ENCODE results near the gene SND1.

The SND1 gene

DNA sequence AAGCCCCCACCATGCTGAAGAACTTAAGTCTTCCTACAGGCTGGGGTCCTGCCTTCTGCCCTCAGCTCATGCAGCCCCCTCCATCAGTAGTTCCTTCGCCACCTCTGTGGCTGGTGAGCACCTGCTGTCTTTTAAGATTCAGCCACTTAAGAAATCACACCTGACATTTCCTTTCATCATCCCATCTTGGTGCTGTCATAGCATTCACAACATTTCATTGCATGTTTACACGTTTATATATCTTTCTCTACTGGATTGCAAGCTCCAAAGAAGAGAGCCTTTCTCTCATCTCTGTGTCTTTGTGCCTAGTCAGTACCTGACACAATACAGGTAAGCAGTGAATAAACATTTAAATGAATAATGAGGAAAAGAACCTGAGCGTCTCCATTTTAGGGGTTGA is 38.3 kb downstream of the SND1 start:
- DNase-seq = no peak

DNA sequence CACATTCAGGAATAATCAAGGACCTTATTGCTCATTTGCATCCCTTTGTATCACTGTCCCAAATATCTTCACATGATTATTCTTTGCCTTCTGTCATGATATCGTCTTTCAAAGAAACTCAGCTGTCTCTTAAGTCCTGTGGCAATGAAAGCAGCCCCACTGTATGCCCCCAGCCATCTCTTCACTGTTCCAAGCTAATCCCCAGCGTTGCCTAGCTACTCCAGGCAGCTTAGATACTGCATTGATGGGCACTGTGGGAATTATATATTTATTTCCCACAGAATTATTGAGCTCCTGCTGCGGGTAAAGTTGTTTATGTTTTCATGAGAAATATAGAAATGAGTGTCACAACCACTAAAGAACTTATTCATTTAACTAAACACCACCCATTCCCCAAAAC is 38.8 kb downstream of the SND1 start:
- DNase-seq = no peak

DNA sequence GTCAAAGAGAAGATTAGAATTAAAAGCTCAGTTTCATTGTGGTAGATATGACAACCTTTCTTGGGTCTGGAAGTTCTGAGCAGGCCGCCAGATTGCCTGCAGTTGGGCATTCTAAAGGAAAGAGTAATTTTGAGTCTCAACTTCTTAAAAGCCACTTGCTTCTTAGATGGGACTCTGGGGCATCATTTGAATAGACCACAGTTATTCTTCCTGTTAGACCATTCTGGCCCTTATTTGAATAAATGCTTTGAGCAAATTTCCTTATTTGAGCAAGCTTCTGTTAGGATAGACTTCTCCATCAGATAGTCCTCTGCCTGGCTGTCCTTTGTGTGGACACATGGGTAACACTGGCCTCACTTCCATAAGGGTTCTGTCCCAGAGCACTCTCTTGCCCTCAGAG is 40.2 kb downstream of the SND1 start:
- no peak for DNase-seq

DNA sequence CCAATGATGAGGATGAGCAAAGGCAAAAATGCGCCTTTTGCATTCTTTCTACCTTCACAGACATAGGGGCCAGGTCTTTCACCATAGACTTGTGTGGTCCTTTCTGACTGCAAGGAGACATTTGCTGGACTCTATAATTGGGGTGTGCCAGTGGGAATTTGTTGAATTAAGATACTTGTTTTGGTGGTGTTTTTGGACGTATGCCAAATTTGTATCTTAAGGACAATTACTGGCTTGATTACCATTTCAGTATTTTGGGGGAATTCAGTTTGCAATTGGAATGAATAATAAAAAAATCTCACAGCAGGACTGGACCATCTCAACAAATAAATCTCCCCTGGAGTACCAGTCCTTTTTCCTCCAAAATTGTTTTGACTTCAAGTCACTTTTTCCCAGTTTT is 47.9 kb downstream of the SND1 start:
- no peak for DNase-seq

DNA sequence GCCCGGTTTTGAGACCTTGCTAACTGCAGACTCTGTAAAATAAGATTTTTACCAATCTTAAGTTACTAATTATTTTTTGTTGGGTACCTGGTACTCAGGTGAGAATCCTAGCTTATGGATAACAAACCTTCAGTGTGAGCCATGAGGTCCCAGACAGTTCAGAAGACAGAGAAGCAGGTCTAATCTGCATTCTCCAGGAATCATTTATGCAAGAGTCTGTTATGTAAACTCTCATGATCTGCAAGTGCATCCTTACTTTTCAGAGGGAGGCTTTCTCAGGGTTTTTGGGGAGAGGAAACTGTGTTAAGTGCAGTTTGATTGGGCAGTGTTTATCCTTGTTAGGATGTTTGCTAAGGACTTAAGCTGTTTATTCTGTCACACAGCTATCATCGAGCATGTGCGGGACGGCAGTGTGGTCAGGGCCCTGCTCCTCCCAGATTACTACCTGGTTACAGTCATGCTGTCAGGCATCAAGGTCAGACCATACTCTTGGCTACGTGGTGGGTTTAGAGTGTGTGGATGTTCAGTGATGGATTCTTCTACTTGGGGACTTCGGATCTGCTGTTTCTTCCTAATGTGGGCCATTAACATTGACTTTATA is 50.2 kb downstream of the SND1 start:
- DNase-seq = no peak

DNA sequence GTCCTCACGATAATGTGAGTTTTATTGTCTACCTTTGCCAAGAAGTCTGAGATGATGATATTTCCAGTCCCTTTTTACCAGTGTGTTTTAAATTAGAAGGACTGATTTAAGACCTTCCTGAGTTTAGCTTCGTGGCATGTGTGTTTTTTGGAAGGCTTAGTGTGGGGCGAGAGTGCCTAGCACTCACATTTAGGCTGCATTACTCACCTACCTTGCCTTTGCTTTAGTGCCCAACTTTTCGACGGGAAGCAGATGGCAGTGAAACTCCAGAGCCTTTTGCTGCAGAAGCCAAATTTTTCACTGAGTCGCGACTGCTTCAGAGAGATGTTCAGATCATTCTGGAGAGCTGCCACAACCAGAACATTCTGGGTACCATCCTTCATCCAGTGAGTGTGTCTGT is 50.9 kb downstream of the SND1 start:
- no peak for DNase-seq

DNA sequence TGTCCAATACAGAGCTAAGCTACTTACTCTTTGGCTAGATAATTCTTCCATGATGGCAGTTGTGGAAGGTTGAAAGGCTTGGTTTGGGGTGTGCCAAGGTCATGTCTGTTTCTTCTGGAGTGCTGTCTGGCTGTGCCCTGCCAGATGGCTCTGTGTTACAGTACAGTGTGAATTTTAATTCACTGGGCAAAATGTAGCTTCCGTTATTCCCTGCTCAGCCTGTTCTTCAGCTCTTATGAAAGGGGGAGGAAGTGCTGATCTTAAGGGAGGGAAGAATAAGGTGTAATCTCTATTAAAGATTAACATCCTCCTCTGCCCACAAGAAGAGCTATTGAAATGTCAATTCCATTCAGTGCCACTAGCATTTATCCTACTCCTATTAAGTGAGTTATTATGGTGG is 52.2 kb downstream of the SND1 start:
- no peak for DNase-seq

DNA sequence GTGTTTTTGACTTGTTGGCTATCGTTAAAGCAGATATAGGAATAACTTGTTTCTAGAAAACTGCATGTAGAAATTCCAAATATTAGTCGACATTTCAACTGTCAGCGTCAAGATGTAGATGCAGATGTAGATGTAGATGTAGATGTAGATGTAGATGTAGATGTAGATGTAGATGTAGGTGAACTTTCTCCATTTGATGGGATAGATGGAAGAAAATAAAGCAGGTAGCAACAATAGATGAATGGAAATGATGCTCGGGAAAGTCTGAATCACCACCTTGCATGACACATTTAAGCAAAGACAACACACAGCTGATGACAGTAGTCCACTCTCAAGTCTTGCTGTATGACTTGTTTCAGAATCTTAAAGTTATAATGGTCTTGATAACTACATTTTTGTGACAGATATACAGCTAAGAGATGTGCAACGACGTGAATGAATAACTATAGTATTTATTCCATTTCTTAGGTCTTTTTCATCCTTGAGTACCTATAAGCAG is 53.5 kb downstream of the SND1 start:
- no peak for DNase-seq

DNA sequence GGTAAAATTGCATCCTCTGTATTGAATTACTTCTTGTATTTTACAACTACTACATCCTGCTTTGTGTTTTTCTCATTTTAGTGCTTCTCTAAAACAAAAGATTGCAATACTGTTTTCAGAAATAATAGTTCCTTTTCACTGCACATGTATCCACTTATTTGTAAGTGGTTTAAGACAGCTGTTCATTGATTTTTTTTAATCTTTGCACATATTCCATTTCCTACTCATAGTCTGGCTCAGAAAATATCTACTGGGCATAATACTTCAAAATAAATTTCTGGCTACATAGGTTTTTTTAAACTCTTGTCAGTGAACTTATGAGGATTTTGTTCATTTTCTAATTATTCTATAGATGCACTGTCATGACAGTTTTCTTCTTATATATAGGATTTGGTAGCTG is 54.8 kb downstream of the SND1 start:
- DNase-seq = no peak

DNA sequence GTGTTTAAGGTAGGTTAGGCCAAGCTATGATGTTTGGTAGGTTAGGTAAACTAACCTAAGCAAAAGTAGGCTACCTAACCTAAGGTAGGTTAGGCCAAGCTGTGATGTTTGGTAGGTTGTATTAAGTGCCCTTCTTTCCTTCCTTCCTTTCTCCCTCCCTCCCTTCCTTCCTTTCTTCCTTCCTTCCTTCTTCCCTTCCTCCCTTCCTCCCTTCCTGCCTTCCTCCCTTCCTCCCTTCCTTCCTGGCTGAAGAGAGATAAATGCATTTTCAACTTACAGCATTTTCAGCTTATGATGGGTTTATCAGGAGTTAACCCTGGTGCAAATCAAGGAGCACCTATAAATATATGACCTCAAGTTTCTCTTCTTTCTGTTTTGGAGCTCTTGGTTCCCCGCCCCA is 56.2 kb downstream of the SND1 start:
- no peak for DNase-seq

DNA sequence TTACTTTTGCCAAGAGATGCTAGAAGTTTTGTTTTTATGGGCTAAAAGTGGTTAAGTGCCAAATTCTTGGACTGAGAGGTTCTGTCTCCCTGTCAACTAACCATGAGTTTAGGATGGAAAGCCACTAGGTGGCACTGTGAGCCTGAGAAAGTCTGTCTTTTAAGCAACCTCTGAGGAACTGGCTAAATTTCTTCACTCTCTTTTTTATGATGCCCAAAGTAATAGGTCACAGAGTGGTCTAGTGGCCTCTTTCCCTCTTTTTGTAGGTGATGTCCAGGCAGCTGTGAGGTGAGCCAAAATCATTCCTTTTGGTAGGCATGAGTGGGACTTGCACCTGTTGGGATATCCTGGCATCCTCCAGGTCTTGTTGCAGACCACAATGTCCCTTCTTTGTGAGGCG is 56.8 kb downstream of the SND1 start:
- peak; percentile 80 for DNase-seq

DNA sequence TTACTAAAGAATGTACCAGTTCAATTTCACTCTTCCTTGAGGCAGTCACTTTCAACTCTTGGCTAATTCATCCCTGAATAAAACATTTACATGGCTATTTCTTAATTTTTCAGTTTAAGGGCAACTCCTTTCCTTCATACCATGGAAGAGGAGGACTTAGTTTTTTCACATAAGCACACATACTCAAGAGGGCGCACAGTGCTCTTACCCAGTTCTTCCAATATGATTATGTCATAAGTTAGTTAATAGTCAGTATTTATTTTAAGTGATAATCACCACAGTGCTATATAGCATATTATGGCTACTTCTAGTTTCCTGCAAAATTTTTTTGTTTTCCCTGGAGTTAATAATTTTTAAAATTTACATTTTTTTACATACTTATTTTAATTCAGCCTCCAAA is 58.6 kb downstream of the SND1 start:
- no peak for DNase-seq

DNA sequence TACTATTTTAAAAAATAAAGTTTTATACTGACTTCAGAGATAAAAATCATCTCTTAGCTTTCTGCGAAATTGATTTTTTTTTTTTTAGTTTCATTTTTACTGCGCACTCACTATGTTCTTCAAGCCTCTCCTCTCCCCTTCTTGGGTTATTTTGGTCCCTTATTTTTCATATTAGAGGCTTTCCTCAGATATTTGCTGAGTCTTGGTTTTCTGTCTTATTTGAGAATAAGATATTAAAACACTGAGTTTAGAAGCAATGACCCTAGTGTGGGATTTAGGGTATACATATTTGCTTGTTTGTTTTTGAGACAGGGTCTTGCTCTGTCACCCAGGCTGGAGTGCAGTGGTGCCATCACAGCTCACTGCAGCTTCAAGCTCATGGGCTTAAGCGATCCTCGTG is 59.9 kb downstream of the SND1 start:
- DNase-seq = no peak

DNA sequence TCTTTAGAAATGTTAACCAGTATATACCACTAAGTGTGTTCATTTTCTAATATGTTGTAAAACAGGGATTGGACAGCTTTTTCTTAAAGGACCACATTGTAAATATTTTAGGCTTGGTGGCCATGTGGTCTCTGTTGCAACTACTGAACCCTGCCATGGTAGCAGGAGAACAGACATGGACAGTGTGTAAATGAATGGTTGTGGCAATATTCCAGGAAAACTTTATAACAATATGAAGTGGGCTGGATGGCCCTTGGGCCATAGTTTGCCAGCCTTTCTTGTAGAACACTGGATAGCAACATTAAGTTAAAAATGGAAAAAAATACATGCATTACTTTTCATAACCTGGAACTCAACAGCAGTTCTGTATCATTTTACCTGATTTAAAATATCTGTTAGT is 61.0 kb downstream of the SND1 start:
- no peak for DNase-seq

DNA sequence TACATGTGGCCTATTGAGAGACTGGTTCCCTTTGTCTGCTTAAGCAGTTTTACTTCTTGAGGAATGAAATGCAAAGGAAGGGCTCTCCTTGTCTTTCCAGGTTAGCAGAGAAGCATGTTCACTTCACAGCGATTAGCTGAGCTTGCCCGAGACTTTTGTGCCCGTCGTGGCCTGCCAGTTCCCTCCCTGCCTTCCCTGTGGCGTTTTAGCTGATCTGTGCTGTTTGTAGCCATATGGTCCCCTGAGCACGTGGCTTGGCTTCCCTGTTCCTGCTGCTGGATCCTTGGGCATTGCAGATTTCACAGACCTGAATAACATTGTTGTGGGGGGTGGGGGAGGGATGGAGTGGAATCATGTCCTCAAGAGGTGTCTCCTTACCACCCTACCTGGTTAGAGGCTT is 61.8 kb downstream of the SND1 start:
- no peak for DNase-seq

DNA sequence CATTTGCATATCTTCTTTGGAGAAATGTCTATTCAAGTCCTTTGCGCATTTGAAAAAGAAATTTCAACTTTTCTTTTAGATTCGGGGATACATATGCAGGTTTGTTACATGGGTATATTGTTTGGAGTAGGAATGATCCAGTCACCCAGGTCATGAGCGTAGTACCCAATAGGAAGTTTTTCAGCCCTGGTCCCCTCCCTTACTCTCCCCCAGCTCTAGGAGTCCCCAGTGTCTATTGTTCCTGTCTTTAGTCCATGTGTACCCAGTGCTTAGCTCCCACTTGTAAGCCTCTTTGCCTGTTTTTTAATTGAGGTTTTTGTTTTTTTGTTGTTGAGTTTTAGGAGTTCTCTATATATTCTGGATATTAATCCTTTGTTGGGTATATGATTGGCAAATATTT is 63.3 kb downstream of the SND1 start:
- no peak for DNase-seq

DNA sequence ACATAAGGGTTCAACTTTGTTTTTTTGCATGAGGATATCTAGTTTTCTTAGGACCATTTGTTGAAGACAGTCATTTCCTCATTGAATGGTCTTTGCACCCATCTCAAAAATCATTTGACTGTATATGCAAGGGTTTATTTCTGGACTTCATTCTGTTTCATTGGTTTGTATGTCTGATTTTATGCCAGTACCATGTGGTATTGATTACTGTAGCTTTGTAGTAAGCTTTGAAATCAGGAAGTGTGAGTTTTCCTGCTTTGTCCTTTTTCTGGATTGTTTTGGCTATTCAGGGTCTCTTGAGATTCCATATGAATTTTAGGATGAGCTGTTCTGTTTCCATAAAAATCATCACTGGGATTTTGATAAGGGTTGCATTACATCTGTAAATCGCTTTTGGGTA is 63.9 kb downstream of the SND1 start:
- DNase-seq = no peak

DNA sequence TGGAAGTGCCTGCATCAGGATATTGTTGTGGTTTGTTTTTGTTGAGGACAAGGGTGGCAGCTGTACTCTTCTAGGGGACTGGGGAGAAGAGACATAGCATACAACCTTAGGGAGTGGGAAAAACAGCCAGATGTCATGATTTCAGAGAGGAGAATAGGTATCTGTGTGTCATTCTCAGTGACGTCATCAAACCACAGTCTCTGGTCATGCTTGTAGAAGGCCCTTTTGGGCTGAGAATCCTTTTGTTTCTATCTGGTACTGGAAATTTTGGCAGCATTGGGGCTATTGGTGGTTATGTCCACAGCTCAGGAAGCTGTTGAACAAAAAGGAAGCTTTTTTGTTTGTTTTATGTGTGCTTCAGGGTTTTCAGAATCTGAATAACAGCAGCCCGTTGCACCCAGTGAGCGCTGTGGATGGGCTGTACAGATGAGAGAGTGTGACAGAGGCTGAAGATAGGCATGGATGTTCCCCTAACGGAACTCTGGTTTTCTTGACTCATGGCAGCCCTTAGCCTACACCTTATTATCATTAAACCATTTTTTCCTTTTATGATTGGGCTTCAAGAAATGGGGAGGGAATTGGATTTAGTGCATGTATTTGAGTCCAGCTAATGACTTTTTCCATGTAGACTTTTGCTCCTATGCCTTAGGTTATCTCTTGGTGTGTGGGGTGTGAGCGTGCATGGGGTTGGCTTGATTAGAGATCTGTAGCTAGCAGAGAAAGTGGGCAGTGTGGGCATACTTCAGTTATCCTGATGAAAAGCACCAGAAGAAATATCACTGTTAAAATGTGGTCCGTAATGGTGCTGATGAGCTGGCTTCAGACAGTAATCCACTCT is 65.7 kb downstream of the SND1 start:
- DNase-seq = no peak

DNA sequence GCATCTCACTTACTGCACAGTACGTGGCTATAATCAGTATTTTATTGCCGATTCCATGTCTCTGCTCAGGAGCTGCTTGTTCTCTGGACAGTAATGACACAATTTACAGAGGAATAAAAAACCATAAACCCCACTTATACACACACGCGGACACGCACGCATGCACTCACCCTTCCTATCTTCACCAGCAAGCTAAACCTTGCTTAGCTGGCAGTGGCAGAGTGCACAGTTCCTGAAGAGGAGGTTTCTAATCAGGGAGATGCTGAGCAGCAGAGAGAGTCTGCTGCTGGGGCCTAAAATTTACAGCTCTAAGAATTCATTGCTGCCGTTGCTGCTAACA is 66.3 kb downstream of the SND1 start:
- no peak for DNase-seq

DNA sequence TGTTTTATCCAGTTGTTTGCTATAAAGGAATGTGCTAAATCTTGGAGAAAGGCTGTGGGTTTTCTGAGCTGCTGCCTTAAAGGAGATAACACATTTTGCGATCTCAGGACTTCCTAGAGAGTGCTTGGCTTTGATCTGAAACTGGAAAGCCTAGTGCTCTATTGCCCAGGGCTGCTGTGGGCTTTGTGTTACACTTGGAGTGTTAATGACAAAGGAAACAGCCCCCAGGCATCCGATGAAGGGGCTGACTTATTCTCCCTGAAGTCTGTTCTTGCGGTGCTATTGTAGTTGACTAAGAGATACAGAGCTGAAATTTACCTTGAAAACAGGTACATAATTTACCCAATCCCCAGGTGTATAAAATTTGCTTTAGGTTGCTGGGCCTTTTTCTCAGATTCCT is 74.5 kb downstream of the SND1 start:
- no peak for DNase-seq

DNA sequence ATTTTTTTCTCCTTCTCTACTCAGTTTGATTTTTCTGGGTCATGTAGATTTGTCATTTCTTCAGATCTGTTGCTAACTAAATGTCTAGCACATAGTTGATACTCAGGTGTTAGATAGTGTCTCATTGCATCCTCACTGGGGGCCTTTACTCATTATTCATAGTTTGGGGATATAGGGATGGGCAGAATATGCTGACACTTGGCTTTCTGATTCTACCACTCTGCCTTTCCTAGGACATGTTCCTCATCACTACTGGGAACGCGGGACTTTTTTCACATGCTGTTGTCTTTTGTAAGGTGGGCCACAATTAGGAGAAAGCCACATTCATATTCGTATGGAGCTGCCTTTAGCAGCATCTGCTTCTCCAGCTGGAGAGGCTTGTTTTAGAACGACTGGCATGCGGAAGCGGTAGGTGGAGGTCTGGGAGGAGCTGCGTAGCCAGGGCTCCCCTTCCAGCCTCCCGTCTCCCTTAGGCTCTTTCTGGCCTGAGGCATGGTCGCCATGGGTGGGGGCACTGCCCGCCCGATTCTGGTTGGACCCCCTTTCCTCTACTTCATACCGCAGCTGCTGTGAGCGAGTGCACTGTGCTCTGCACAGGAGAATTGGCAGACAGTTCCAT is 78.8 kb downstream of the SND1 start:
- DNase-seq = no peak

DNA sequence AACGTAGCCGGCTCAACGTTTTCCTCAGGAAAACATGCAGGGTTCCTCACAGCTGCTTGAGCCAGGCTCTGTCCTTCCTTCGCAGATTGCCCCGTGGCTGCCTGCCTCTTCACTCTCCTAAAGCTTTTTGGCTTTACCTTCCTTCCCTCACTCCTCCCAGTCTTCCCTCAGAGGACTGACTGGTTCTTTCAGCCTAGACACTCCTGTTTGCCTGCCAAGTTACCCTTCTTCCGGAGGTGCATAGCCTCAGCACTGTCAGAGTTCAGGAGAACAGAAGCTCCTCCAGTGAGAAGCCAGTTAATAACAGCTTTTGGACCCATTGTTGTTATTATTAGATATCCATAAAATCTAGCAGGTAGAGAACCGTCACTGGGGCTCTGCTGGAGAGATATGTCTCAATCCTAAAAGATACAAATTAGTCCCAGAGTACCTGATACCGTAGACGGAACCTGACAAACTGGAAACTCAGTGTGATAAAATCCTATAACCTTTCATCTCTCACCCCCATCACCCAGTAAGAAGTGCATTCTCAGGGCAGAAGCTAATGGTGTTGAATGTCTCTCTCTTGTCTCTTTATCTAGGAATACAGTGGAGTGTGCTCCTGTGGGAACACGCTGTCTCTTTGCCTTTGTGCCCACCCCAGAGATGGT is 79.6 kb downstream of the SND1 start:
- DNase-seq = no peak

DNA sequence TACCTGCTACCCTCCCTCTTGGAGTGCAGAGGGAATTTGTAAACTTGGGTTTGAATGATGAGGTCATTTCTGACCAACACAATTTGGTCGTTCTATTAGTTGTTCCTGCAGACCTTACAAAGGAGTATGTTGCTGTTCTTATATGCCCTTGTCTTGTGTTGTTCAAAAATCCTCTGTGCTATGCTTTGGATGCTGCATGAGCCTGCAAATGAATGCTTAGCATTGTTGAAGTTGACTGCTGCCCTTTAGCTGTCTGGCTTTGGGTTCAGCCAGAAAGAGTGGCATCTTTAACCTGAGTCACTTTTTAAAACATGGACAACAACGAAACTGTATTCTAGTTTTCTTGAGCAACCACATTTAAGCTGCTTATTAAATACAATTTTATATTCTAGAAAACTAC is 80.3 kb downstream of the SND1 start:
- DNase-seq = no peak

DNA sequence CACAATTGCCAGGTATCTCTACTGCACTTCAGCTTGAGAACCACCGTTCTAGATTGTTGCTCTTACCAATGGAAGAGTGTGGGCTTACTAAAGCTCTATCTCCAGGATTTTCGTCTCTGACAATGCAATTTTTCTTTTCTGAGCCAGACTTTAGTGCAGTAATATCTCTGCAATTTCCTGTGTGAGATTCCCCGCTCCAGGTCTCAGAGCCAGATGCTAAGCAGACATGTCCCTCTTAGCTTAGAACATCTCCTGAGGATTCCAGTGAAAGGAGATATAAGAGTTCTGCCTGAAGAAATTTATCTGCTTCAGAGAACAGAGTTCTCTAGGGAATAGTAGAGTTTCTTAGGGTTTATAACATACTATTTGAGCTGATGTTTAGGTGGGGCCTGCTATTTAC is 82.0 kb downstream of the SND1 start:
- no peak for DNase-seq
